ENCODE data around the gene TACC2.

Gene TACC2

GRCh38 chr10:122290334-122290733 is 301.4 kb downstream of the TACC2 start:
- no peak for TF ChIP-seq CTCF (IDR thresholded peaks at IDR 0.05; ENCODE audit: low read depth, low read length)
- Histone ChIP-seq H3K27ac (no peak overlapping the region), H3K4me3 (ENCODE audit: low read depth, low read length) (no peak overlapping the region), H3K36me3 (no peaks in the 10 kb centered on the region), H3K9me3 (ENCODE audit: severe bottlenecking) (no peaks in the 10 kb centered on the region), H3K27me3 (ENCODE audit: insufficient read depth, low read depth, severe bottlenecking) (no peaks in the 10 kb centered on the region)
- no peak for DNase-seq

GRCh38 chr10:122290833-122291532 is 302.0 kb downstream of the TACC2 start:
- TF ChIP-seq CTCF (IDR thresholded peaks at IDR 0.05; ENCODE audit: low read depth, low read length), result no peak
- Histone ChIP-seq H3K27ac (no peak overlapping the region), H3K9me3 (ENCODE audit: severe bottlenecking) (no peaks in the 10 kb centered on the region), H3K4me3 (ENCODE audit: low read depth, low read length) (no peak overlapping the region), H3K27me3 (ENCODE audit: insufficient read depth, low read depth, severe bottlenecking) (no peaks in the 10 kb centered on the region), H3K36me3 (no peaks in the 10 kb centered on the region)
- DNase-seq, result no peak

- H3K36me3 ChIP-seq, result no peaks in the 10 kb centered on the region
- no peaks in the 10 kb centered on the region for H3K9me3 ChIP-seq (ENCODE audit: severe bottlenecking)
- DNase-seq, result no peak
- H3K27ac ChIP-seq, result no peak overlapping the region
- H3K27me3 ChIP-seq (ENCODE audit: insufficient read depth, low read depth, severe bottlenecking), result no peaks in the 10 kb centered on the region
- H3K4me3 ChIP-seq (ENCODE audit: low read depth, low read length), result no peak overlapping the region
- TF ChIP-seq CTCF (IDR thresholded peaks at IDR 0.05; ENCODE audit: low read depth, low read length), result no peak
Measured at GRCh38 chr10:122291739-122292138, 302.8 kb downstream of the TACC2 start.

GRCh38 chr10:122292376-122292775 is 303.4 kb downstream of the TACC2 start:
- DNase-seq, result no peak
- Histone ChIP-seq H3K36me3 (no peaks in the 10 kb centered on the region), H3K27me3 (ENCODE audit: insufficient read depth, low read depth, severe bottlenecking) (no peaks in the 10 kb centered on the region)

GRCh38 chr10:122293156-122293960 is 304.4 kb downstream of the TACC2 start:
- Histone ChIP-seq H3K27me3 (ENCODE audit: insufficient read depth, low read depth, severe bottlenecking) (no peaks in the 10 kb centered on the region), H3K36me3 (no peaks in the 10 kb centered on the region), H3K27ac (no peak overlapping the region), H3K4me3 (ENCODE audit: low read depth, low read length) (no peak overlapping the region), H3K9me3 (ENCODE audit: severe bottlenecking) (no peaks in the 10 kb centered on the region)
- DNase-seq, result no peak
- no peak for TF ChIP-seq CTCF (IDR thresholded peaks at IDR 0.05; ENCODE audit: low read depth, low read length)

More at GRCh38 chr10:122292376-122292775, 303.4 kb downstream of the TACC2 start:
- no peak for TF ChIP-seq CTCF (IDR thresholded peaks at IDR 0.05; ENCODE audit: low read depth, low read length)
- H3K4me3 ChIP-seq (ENCODE audit: low read depth, low read length), result no peak overlapping the region
- no peaks in the 10 kb centered on the region for H3K9me3 ChIP-seq (ENCODE audit: severe bottlenecking)
- no peak overlapping the region for H3K27ac ChIP-seq
